ENCODE data around the gene FER. TPM values are rescaled to one million over a fixed set of nuclear protein-coding genes. Genes with fewer than 3 reads are reported as not detected.
"Not testable (repeated sequence)": the region's sequence is repeated elsewhere in the genome, so short reads cannot be mapped to it uniquely, and the experiment has no call there.

The FER gene
- 18.3 TPM for total RNA-seq (2013)
- 10 to 100 TPM in 1 of 3 donors, 1 to 10 TPM in 2; 2.4 to 14.7 (median 6.2) TPM for polyA plus RNA-seq
- 3.7 and 4.2 TPM in 2 replicates for polyA minus RNA-seq
- total RNA-seq: 14.0 to 39.2 (median 29.3) reads per million in 11 experiments

DNA sequence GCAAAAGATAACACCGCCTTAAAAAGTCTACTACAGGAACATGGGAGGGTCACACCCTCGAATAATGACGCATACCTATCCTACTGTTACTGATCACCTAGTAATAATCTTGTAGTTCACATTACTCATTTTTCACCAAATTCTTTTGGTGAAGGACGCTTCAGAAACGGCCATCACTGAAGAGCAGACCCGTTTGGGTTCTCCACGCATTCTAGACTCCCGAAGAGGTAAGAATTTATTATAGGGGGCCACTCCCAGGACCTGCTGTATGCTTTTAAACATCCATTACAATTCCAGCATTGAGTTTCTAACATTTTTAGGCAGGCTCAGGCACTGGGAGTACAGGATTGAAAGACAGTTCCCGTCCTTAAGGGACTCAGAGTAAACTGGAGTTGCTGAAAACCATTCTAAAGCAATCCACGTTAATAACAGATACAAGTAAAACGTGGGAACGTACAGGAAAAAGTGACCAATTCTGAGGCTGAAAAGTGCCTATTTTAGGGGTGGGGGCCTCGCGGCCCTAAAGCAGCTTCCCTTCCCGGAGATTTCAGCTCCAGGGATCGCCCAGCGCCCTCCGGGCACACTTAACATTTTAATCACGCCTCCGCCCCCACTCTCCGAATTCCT is at the start of gene FER:
Gene FER, plus strand, starts transcription at position 124 of the 627 bp plus-strand sequence. CDS start 50,286 bp downstream, outside the sequence.
- peak within 1 kb of the TSS; percentile 90 for H2AFZ ChIP-seq (ENCODE audit: insufficient read depth, low read depth, low read length, poor library complexity, severe bottlenecking)
- peak within 1 kb of the TSS; percentile 82 to 97 (median 91) for H3K4me3 ChIP-seq (replicated peaks in 1 of 3; ENCODE audit: low read depth in 2 of 3, low read length in 3 of 3)
- Mint-ChIP-seq H3K4me3 (peak within 1 kb of the TSS; percentile 98 to 100), H3K36me3 (no peaks in the 10 kb centered on the region), H3K27me3 (ENCODE audit: low read depth in 3 of 3) (peaks cover 3 to 6% (median 4%) of the 10 kb centered on the region in 3 donors), H3K4me1 (peaks cover 35% of the 10 kb centered on the region), H3K27ac (peak within 1 kb of the TSS; percentile 91 to 95 (median 93)), H3K9me3 (no peaks in the 10 kb centered on the region)
- peak within 1 kb of the TSS; percentile 78 for H3K4me2 ChIP-seq (replicated peaks; ENCODE audit: extremely low read depth, low read length, poor library complexity, severe bottlenecking)
- H3K9ac ChIP-seq (ENCODE audit: insufficient read depth, low read length, poor library complexity, severe bottlenecking): peak within 1 kb of the TSS; percentile 86
- peaks cover 9% of the 10 kb centered on the region for H3K79me2 ChIP-seq (ENCODE audit: insufficient read depth, low read length)
- no peaks in the 10 kb centered on the region for H3K9me3 ChIP-seq (replicated peaks in 1 of 2; ENCODE audit: control insufficient read depth in 1 of 2, insufficient read depth in 1 of 2, low read length in 2 of 2)
- no peaks in the 10 kb centered on the region for H4K20me1 ChIP-seq (ENCODE audit: insufficient read depth, low read length)
- H3K36me3 ChIP-seq (replicated peaks in 1 of 2; ENCODE audit: control insufficient read depth in 1 of 2, insufficient read depth in 2 of 2, low read length in 2 of 2): no peaks in the 10 kb centered on the region
- no peaks in the 10 kb centered on the region for H3K27me3 ChIP-seq (ENCODE audit: control insufficient read depth in 2 of 2, insufficient read depth in 2 of 2, low read length in 2 of 2)
- peaks cover 12 to 26% of the 10 kb centered on the region in 2 donors for H3K4me1 ChIP-seq (ENCODE audit: control insufficient read depth in 1 of 2, insufficient read depth in 2 of 2, low read length in 2 of 2)
- TF ChIP-seq CTCF (IDR thresholded peaks at IDR 0.05): no peak
- WGBS (ENCODE audit: insufficient coverage): 0% methylated on average over 9 of the region's 21 CpGs
- intact Hi-C loops (cut with micrococcal nuclease): loop anchor here in 1 of 2 donors (10.0 kb wide), 1 partner anchor 667 kb away; no protein-coding TSS in a partner anchor
- DNase-seq: peak; percentile 51 to 82 (median 67)
- peak within 1 kb of the TSS; percentile 85 to 89 for H3K27ac ChIP-seq (ENCODE audit: low read depth in 1 of 2, low read length in 2 of 2)

DNA sequence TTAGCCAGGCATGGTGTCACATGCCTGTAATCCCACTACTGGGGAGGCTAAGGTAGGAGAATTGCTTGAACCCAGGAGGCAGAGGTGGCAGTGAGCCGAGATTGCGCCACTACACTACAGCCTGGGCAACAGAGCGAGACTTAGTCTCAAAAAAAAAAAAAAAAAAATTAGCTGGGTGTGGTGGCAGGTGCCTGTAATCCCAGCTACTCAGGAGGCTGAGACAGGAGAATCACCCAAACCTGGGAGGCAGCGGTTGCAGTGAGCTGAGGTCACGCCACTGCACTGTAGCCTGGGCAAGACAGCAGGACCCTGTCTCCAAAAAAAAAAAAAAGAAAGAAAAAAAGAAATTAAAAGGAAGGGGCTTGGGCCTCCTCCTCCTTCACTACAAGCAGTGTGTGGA is 47.3 kb upstream of the FER start:
- WGBS (ENCODE audit: insufficient coverage): no CpG with 5 or more reads among the region's 5 CpGs
- H3K36me3 ChIP-seq (replicated peaks in 1 of 2; ENCODE audit: control insufficient read depth in 1 of 2, insufficient read depth in 2 of 2, low read length in 2 of 2); H3K4me3 Mint-ChIP-seq; H3K4me3 ChIP-seq (replicated peaks in 1 of 3; ENCODE audit: low read depth in 2 of 3, low read length in 3 of 3); H3K4me1 ChIP-seq (ENCODE audit: control insufficient read depth in 1 of 2, insufficient read depth in 2 of 2, low read length in 2 of 2); intact Hi-C loops (cut with micrococcal nuclease); H4K20me1 ChIP-seq (ENCODE audit: insufficient read depth, low read length); H3K27ac Mint-ChIP-seq; H3K27me3 Mint-ChIP-seq (ENCODE audit: low read depth in 3 of 3); H3K36me3 Mint-ChIP-seq; H3K9ac ChIP-seq (ENCODE audit: insufficient read depth, low read length, poor library complexity, severe bottlenecking); DNase-seq; H3K27me3 ChIP-seq (ENCODE audit: control insufficient read depth in 2 of 2, insufficient read depth in 2 of 2, low read length in 2 of 2); H3K9me3 ChIP-seq (replicated peaks in 1 of 2; ENCODE audit: control insufficient read depth in 1 of 2, insufficient read depth in 1 of 2, low read length in 2 of 2); H3K4me1 Mint-ChIP-seq; H3K27ac ChIP-seq (ENCODE audit: low read depth in 1 of 2, low read length in 2 of 2); H3K4me2 ChIP-seq (replicated peaks; ENCODE audit: extremely low read depth, low read length, poor library complexity, severe bottlenecking); H3K79me2 ChIP-seq (ENCODE audit: insufficient read depth, low read length); H3K9me3 Mint-ChIP-seq: not testable (repeated sequence)
- H2AFZ ChIP-seq (ENCODE audit: insufficient read depth, low read depth, low read length, poor library complexity, severe bottlenecking): peak overlapping the region; percentile 30

All from CD14-positive monocyte (primary cell).